Measurements from ENCODE around the gene S1PR4.
A peak's percentile ranks its signal among the peaks of the same experiment; 100 is the strongest.
"Not testable (repeated sequence)": the region's sequence is repeated elsewhere in the genome, so short reads cannot be mapped to it uniquely, and the experiment has no call there.

The S1PR4 gene

GRCh38 chr19:3194106-3195087 is 15.8 kb downstream of the S1PR4 start:
- DNase-seq (ENCODE audit: low read depth in 2 of 2), result no peak

- DNase-seq (ENCODE audit: low read depth in 2 of 2), result no peak
Measured at GRCh38 chr19:3196064-3196932, 17.7 kb downstream of the S1PR4 start.

GRCh38 chr19:3196933-3197205 is 18.3 kb downstream of the S1PR4 start:
- DNase-seq (ENCODE audit: low read depth in 2 of 2), result no peak

GRCh38 chr19:3198901-3199700 is 20.5 kb downstream of the S1PR4 start:
- DNase-seq (ENCODE audit: low read depth in 2 of 2), result no peak

- DNase-seq (ENCODE audit: low read depth in 2 of 2), result no peak
Measured at GRCh38 chr19:3201072-3201700, 22.6 kb downstream of the S1PR4 start.

GRCh38 chr19:3201911-3202310 is 23.3 kb downstream of the S1PR4 start:
- no peak for DNase-seq (ENCODE audit: low read depth in 2 of 2)

GRCh38 chr19:3202346-3202745 is 23.8 kb downstream of the S1PR4 start:
- DNase-seq (ENCODE audit: low read depth in 2 of 2), result no peak

GRCh38 chr19:3202895-3203294 is 24.3 kb downstream of the S1PR4 start:
- DNase-seq (ENCODE audit: low read depth in 2 of 2), result not testable (repeated sequence)

- DNase-seq (ENCODE audit: low read depth in 2 of 2), result no peak
Measured at GRCh38 chr19:3203805-3204645, 25.5 kb downstream of the S1PR4 start.

GRCh38 chr19:3204646-3205275 is 26.2 kb downstream of the S1PR4 start:
- no peak for DNase-seq (ENCODE audit: low read depth in 2 of 2)

- no peak for DNase-seq (ENCODE audit: low read depth in 2 of 2)
Measured at GRCh38 chr19:3206216-3206953, 27.8 kb downstream of the S1PR4 start.

GRCh38 chr19:3207461-3208242 is 29.1 kb downstream of the S1PR4 start:
- no peak for DNase-seq (ENCODE audit: low read depth in 2 of 2)

- DNase-seq (ENCODE audit: low read depth in 2 of 2), result no peak
Measured at GRCh38 chr19:3208317-3209207, 30.0 kb downstream of the S1PR4 start.

- DNase-seq (ENCODE audit: low read depth in 2 of 2), result peak; percentile 69
Measured at GRCh38 chr19:3210347-3211017, 31.9 kb downstream of the S1PR4 start.

GRCh38 chr19:3211191-3211590 is 32.6 kb downstream of the S1PR4 start:
- no peak for DNase-seq (ENCODE audit: low read depth in 2 of 2)

GRCh38 chr19:3213159-3213558 is 34.6 kb downstream of the S1PR4 start:
- no peak for DNase-seq (ENCODE audit: low read depth in 2 of 2)

- no peak for DNase-seq (ENCODE audit: low read depth in 2 of 2)
Measured at GRCh38 chr19:3216874-3217273, 38.3 kb downstream of the S1PR4 start.

Data from stimulated activated CD4-positive, alpha-beta T cell treated with anti-CD3 and anti-CD28 coated beads, Interleukin-4, amount 100 ng/mL, for 48 hours (primary cell).